Medulla oblongata (tissue), 1 donor: ENCODE data around the gene STPG1.

Experiments
- DNase-seq: peaks from one replicate; pipeline ENCODE4 v3.0.0-alpha.2; 2015; ENCODE audit errors: extremely low spot score

The STPG1 gene

DNA sequence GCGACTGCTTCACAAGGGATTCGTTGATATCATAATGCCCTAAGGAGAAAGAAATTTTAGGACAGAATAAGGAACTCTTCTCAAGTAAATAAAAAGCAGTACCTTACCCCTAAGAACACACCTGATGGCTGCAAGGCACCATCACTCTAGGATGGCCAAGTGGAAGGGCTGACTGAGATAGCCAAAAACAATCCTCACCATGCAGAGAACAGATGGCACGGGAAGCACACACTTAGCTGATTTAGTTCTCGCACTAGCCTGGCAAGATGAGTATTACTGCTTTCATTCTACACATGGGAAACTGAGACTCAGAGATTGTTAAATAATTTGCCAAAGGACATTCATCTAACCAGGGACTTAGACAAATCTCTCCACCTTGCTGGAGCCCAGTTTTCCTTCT lies 43.8 kb downstream of the STPG1 start:
- DNase-seq = no peak

DNA sequence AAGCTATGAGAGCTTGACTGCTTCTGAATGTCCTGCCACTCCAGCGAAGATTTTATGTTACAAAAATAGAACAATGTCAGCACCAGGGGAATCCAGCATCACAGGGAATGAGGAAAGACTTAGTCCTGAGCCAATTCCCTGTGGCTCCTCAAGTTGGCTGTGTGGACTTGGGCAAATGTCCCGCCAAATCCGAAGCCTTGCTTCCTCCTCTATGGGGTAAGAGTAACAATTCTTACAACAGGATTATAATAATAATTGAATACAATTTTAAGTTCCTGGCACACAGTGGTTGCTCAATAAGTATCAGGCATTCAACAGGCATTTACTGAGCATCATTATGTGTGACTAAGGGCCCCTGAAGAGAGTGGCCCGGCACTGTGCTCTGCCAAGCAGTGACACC lies 44.4 kb downstream of the STPG1 start:
- peak; percentile 49 for DNase-seq

DNA sequence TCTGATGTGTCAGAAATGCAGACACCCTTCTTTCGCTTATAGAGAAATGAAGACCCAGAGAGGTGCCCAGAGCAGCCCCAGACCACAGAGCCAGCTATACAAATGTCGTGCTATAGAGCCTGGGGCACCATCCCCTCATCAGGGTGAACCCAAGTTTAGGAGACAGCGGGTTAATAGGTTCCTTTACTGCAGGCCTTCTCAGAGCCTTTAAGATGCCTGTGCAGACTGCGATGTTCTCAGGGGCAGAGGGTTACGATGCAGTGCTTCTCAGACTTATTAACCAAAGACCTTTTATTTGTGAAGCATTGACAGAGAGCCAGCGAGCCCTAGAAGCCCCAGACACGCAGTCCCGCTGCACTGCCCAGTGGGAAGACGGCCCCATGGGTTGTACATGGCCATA lies 46.9 kb downstream of the STPG1 start:
- DNase-seq = no peak

DNA sequence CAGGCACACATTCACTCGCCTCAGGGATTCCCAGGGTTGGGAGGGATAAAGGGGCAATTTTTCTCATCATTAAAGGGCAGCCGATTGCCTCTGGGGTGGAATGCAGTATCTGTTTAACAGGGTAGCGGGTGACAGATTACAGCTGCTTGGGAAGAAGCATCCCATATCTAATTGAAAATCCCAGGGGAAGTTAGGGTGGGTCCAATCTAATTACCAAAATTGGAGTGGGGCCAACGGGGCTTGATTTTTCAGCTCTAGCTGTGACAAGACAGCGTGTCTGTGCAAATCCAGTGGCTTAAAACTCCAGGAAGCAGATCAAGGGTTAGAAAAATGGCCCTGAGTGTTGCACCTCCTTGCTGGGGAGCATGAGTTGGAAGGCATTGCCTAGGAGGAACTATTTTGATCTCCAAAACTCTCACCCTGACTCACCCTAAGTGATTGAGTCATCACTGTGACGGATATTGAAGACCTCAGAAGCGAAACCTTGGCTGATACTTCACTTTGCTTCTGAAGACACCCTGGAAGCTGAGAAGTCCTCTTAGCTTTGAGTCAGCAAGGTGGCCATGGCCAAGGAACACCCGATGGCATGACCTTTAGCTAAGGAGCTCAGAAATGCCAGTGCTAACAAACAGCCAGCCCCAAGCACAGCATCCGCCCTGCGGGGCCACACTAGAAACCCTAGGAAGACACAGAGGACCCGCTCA lies 48.5 kb downstream of the STPG1 start:
- peak; percentile 50 for DNase-seq

DNA sequence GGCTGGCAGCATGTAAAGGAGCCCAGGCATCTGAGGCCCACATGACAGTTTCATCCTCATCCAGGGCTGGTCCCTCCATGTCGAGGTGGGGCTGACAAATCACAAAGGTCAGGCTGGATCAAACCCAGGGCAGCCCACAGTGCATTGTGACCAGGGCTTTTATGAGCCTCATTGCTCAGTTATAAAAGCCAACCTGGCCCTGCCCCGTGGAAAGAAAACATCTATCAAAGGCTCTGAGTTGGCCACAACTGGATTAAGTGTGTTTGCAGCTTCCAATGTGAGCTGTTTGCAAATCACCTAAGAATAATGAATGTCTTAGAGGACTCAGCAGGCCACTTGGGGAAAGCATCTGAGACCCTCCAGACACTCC lies 49.0 kb downstream of the STPG1 start:
- peak; percentile 33 for DNase-seq

DNA sequence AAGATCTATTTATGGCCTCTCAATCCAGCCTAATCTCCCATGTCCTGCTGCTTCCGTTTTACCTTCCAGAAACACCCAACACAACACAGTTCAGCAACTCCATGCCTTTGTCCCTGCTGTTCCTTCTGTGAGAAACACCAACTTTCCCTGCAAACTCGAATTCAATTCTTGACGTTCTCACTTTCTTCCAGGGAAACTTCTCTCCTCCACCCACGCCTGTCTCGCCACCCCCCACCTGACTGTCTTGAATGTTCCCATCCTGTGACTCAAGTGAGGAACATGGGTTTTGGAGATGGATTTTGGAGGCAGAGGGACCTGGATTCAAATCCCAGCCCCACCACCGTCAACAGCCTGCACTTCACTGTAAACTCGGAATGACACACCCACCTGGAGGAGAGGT lies 49.6 kb downstream of the STPG1 start:
- no peak for DNase-seq

DNA sequence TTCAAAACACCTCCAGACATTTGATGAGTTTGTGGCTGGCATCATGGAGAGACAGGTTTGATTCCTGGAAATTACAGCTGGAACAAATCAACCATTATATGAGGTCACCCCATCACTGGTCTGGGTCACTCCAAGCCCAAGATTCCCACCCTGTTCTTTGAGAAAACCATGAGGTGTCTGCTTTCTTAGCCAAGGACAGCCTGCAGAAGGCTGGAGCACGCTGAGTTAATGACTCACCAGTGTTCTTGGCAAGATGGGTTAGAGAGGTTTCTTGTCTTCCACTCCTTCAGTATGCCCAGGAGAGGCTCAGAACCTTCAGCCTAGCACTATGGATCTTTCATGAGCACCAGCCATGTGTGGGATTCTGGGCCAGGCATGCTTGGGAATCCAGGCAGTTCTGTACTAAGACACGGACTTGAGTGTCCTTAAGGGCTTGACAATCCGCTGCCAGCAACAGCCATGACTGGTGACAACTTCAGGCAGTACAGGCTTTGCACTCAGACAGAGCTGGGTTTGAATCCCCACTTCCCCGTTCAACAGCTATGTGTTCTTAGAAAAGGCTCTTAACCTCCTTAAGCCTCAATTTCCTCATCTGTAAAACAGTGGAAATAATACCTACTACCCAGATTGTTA lies 50.5 kb downstream of the STPG1 start:
- peak; percentile 24 for DNase-seq

DNA sequence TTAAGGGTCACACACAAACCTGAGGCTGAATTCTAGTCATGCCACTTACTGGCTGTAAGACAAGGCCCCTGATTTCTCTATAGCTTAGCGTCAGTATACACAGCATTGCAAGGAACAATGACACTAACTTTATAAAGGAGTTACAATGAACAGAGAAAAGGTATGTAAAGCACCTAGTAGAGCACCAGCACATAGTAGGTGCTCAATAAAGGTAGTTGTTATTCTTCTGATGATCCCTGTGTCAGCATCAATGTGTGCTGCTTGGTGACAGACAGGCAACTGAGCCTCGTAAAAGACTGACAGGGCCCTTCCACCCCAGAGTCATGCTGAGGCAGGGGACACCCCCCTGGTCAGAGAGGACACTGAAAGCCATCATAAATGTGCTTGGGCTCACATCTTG lies 51.2 kb downstream of the STPG1 start:
- no peak for DNase-seq

DNA sequence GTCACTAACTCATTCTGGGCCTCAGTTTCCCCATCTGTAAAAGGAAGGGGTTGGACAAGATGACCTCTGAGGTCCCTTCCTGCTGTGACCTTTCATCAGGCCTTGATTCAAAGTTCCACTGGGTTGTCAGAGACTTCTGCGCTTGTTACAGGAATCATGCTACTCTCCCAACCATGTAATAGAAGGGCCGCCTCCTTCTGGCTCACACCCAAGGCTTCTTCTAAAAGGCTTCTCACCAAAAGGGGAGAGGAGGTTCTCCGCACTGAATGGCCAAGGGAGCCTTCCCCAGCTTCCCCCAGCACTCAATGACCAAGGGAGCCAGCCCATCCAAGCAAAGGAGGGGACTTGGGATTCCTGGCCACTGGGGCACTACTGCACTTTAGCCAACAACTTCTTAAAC lies 51.8 kb downstream of the STPG1 start:
- DNase-seq = no peak

DNA sequence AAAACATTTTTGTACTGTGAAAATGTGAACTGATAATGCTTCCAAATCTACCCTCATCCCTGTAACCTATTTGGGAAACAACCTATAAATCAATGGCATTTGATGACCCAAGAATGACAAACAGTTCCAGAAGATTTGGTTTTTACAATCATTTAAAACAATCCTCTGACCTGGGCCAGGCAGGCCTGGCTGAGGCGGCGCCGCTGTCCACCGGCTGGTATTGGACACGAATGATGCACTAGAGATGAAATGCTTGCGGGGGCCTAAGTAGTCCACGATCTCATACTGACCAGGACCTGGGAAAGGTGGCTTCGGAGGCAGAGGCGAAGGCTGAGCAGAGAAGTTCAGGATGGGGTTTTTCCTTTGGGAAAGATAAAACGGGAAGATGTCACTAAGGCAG lies 52.9 kb downstream of the STPG1 start:
- DNase-seq = no peak

DNA sequence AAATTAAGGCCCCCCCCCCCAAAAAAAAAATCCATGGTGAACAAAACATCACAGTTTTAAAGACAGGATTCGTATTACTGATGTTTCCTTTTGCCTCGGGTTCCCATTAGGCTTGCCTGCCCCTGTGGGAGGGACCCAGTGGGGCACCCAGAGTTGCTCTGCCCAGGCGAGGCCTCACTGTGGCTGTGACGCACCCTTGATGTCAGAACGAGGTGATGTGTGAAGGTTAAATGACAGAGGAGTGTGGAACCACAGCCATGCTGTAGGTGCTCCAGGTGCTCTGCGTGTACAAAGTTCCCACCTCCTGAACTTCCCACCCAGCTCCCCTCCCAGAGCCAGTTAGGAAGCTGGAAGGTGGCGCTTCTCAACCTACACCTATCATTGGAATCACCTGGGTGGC lies 56.5 kb downstream of the STPG1 start:
- no peak for DNase-seq

DNA sequence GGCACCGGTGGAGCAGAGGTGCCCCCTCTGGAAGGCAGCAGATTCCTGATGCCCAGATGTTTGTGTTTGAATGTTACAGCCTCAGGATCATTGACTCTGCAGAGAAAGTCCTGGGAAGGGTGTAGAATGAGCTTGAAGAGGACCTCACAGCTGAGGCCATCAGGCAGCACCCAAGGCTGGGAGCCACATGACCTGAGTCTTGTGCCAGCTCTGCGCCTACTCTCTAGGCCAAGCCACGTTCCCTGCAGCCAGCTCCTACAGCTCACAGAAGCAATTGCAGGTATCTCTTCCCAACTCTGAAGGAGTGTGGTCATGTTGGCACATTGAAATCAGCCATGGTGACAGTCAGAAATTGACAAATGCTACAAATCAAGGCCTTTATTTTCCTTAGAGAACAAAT lies 58.1 kb downstream of the STPG1 start:
- no peak for DNase-seq

DNA sequence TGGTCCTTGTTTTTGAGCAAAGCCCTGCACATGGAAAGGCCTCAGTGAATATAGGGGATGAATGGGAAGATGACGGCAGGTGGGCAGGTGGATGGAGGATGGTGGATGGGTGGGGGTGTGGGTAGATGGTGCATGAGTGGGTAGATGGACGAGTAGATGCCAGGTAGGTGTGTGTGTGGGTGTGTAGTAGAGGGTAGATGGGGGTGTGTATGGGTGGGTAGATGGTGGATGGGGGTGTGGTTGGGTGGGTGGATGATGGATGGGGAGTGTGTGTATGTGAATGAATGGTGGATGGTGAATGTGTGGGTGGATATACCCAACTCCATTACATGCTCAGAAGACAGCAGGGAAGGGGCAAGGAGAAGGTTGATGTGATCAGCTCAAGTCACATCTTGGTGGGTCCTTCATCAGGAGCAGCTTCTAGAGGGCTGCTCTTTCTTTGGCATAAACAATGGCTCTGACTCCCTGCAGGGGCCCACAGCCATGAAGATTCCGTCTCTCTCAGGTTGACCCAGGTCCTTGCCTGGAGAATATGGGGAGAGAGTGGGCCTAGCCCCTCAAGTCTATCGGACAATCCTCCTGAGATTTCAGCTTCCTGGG lies 60.2 kb downstream of the STPG1 start:
- DNase-seq = no peak

DNA sequence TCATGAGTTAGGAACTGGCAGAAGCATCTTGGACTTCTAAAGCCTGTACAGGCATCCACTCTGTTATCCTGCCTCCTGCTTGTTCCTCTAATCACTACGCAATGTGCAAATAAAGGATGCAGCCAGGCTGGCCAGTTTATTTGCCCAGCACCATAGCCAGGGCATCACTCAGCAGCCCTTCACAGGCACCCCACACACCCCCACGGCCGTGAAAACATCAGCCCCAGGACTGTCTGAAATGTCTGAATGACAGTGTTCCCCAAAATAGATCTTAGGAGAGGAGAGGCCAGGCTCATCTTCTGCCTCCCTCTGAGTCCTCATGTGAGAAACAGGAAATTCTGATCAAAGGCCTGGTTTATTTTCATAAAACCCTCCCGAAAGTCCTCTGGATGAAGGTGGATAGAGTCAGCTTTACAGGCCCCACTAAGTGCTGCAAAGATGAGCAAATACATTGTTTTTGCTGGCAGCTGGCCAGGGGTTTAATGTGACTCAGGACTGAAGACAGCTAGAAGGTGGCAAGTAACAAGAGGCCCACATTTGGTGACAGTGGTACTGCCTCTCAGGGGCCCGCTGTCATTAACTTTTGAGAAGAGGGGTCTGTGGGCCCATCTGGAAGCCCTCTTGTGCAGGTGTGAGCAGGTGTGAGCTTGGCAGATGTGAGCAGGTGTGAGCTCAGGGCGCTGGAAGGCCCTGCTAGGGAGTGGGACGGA lies 61.5 kb downstream of the STPG1 start:
- DNase-seq = no peak

DNA sequence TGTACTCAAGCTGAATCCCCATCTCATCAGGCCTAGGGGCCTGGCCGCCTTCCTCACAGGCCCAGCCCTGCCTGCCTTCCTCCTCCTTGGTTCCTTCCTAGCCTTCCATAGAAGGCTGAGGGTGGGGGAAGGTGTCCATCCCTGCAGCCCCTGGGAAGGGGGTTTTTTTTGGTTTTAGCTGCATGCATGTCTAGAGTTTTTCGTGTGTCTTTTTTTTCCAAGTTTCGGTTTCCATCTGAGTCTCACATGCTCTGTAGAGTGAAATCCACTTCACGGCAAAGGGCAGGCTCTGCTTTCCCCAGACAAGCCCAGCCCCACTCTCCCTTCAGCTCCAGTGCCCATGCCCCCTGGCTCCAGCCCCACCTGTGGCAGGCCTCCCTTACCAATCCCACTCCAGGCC lies 62.3 kb downstream of the STPG1 start:
- peak; percentile 26 for DNase-seq

DNA sequence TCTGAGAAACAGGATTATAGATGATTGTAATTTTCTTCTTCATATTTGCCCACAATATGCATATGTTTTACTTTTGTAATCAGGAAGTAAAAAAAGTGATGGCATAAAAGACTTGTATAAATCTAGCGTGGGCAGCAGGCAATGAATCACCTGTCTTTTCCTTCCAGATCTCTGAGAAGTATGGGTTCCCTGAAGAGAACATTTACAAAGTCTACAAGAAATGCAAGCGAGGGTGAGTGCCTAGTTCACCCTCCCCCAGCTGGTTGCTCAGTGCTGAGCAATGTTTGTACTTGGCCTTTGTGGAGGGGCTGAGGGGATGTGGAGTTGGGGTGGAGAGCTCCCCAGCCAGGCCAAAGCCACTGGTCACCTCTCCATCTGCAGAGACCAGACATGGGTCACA lies 63.7 kb downstream of the STPG1 start:
- DNase-seq = no peak

DNA sequence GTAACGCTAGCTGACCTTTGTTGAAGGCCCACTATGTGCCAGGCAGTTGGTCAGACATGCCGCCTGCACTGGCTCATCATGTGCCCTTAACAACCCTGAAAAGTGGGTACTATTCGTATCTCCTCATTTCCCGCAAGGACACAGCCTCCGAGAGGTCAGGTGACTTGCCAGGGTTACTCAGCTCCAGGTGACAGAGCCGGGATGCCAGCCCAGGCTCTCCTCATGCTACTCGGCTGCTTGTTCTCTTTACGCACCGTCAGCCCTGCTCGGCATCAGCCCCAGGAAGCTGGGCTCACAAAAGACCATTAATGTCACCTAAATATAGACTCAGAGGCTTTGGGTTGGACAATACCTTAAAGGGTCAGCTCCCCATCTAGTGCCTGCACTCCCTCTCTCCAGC lies 65.4 kb downstream of the STPG1 start:
- DNase-seq = no peak

DNA sequence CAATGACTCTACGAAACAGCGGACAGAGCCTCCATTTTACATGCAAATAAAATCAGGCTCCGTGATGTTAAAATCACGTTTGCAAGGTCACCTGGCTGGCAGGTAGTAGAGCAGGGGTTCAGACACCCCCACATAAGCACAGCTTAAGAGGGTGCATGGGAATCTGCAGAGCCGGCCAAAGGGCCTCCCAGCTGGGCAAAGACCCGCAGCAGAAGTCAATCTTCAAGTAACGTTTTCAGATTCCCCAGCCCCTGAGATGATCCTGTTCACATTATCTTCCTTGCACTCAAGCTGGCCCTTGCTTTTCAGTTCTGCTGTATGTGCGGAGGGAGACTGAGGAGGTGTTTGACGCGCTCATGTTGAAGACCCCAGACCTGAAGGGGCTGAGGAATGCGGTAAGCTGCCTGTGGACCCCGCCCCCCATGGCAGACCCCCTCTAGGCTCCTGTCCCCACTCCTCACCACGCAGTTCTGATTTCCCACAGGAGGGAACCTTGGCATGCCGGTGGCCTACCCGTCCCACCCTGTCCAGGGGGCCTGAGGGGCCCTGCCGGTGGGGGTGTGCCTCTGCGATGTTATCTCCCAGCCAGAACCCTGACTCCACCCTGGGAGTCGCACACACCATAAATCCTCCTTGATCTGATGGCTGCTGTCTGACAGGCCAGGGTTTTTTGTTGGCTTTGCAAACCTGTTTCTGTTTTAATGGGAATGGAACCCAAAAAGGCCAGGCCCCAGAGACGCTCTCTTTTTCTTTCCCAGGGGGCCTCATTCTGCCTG lies 66.2 kb downstream of the STPG1 start:
- no peak for DNase-seq

DNA sequence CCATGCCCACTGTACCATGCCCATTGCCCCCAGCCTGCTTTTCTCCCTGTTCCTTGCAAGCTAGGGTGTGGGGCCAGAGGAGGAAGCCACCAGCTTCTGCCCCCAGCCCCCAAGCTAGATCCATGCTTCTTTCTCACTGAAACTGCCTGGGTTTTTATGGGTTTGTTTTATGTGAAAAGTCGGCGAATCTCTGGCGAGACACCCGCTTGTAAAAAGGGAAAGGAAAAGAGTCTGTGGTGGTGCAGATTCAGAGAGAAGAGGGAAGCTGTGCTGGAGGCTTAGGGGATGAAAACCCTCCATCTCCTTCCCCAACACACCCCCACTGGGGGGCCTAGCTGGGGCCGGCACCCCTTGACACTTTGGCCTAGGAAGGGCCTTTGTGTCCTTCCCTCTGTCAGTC lies 68.2 kb downstream of the STPG1 start:
- no peak for DNase-seq

DNA sequence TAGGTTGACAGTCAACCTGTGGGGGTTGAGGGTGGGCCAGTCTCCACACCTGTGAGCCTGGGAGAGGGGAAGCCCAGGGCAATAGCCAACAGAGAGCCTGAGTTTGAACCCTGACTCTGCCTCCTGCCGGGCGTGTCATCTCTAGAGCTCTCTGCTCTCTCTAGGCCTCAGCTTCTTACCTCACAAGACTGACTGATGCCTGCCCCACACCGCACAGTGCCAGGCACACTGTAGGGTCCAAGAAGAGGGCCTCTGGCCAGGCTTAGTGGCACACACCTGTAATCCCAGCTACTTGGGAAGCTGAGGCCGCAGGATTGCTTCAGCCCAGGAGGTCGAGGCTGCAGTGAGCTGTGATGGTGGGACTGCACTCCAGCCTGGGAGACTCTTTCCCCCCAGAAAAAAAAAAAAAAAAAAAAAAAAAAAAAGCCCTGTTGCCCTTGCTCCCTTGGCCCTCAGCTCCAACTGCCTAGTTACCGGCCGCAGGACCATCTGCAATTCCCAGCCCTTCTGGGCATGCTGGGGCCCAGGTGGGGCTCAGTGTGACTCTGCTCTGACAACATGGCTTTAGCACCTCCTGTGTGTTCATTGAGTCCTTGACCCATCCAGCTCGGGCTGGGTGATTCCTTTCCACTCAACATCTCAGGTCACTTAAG lies 69.4 kb downstream of the STPG1 start:
- DNase-seq = no peak

DNA sequence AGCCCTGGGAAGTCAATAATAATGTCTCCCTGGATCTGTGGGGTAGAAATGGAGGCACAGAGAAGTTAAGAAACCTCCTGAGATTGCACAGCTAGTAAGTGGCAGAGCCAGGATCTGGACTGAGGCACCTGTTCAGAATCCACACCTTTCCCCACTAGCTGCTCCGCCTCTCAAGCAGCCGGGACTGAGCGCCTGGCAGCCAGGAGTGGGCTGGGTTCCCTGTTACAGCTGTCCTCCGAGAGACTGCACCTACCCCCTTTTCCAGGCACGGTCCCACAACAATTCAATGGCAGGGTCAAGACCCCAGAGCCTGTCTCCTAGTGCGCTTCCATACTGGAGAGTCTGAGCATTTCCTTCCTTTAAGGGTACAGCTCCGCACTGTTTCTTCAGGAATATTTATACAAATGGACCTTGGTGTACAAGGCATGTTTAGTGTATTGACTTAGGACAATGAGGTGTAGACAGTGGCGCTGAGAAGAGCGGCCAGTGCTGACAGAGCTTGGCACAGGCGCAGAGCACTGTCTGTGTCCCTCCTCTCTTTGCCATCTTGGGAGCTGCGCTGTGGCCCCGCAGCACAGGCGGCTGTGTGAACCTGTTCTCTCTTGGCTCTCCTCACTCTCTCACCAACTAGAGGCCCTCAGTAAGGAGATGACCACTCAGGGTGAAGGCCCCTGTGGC lies 70.0 kb downstream of the STPG1 start:
- DNase-seq = no peak
